DMS 273 treated with DMSO at 0.1 percent for 48 hours (cell line): ENCODE results near the gene ZNF385D.
"Not testable (repeated sequence)": the region's sequence is repeated elsewhere in the genome, so short reads cannot be mapped to it uniquely, and the experiment has no call there.

ENCODE experiments used
- DNase-seq: peaks from one replicate; lab custom pipeline; 2025; lab: John Stamatoyannopoulos, UW

Gene ZNF385D

GRCh38 chr3:21446945-21447475 is 304.0 kb downstream of the ZNF385D start:
- DNase-seq, result no peak

- no peak for DNase-seq
Measured at GRCh38 chr3:21446027-21446426, 305.0 kb downstream of the ZNF385D start.

- no peak for DNase-seq
Measured at GRCh38 chr3:21441821-21442220, 309.2 kb downstream of the ZNF385D start.

- DNase-seq, result no peak
Measured at GRCh38 chr3:21436835-21437234, 314.2 kb downstream of the ZNF385D start.

- DNase-seq, result no peak
Measured at GRCh38 chr3:21435871-21436270, 315.1 kb downstream of the ZNF385D start.

GRCh38 chr3:21434310-21434709 is 316.7 kb downstream of the ZNF385D start:
- no peak for DNase-seq

- no peak for DNase-seq
Measured at GRCh38 chr3:21433751-21434150, 317.3 kb downstream of the ZNF385D start.

GRCh38 chr3:21426920-21427319 is 324.1 kb downstream of the ZNF385D start:
- DNase-seq, result no peak

GRCh38 chr3:21425715-21426114 is 325.3 kb downstream of the ZNF385D start:
- DNase-seq, result no peak

GRCh38 chr3:21421096-21421495 is 329.9 kb downstream of the ZNF385D start:
- DNase-seq, result no peak

- no peak for DNase-seq
Measured at GRCh38 chr3:21417991-21418390, 333.0 kb downstream of the ZNF385D start.

- no peak for DNase-seq
Measured at GRCh38 chr3:21414506-21414905, 336.5 kb downstream of the ZNF385D start.

GRCh38 chr3:21411058-21411457 is 340.0 kb downstream of the ZNF385D start:
- no peak for DNase-seq

GRCh38 chr3:21409401-21409800 is 341.6 kb downstream of the ZNF385D start:
- DNase-seq, result no peak

GRCh38 chr3:21407743-21408142 is 343.3 kb downstream of the ZNF385D start:
- DNase-seq, result no peak

GRCh38 chr3:21405671-21406667 is 345.0 kb downstream of the ZNF385D start:
- DNase-seq, result no peak

GRCh38 chr3:21398461-21398860 is 352.5 kb downstream of the ZNF385D start:
- DNase-seq, result no peak

GRCh38 chr3:21393683-21394311 is 357.2 kb downstream of the ZNF385D start:
- DNase-seq, result no peak

- DNase-seq, result no peak
Measured at GRCh38 chr3:21392526-21392925, 358.5 kb downstream of the ZNF385D start.

- no peak for DNase-seq
Measured at GRCh38 chr3:21390856-21391255, 360.2 kb downstream of the ZNF385D start.

GRCh38 chr3:21390136-21390535 is 360.9 kb downstream of the ZNF385D start:
- no peak for DNase-seq

- not testable (repeated sequence) for DNase-seq
Measured at GRCh38 chr3:21387142-21387826, 363.7 kb downstream of the ZNF385D start.
